ENCODE data around the gene FMNL2.

DNA sequence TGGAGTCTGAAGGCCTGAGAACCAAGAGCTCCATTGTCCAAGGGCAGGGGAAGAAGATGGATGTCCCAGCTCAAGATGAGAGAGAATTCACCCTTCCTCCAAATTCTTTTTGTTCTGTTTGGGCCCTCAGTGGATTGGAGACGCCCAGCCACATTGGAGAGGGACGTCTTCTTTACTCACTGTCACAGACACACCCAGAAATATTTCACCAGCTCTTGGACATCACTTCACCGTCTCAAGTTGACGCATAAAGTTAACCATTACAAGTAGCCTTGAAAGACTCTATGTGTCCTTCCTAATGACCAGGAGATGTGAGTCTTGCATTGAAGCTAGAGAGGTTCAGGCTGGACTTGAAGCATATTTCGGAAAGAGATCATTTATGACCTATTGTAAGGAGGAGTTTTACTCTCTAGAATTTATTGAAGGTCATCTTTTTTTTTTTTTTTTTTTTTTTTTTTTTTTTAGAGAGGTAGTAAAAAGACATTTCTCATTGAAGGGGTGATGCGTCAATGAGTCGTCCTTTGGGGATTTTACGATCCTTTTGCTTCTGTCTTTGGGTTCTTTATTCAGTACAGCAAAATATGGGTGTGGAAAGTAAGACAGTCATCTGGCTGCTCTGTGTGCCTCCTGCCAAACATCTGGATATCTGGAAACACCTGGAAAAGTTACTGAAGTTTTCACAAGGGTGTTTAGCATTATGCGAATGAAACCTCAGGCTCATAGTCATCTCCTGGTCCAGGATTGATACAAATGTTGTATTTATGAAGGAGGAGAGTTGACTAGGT, 264.2 kb downstream of the FMNL2 start:
- no peak for TF ChIP-seq ZNF114 (CRISPR knock-in tag; IDR thresholded peaks at IDR 0.05)
- TF ChIP-seq EZH2phosphoT487 (IDR thresholded peaks at IDR 0.05; ENCODE audit: unreplicated experiment) = no peak
- TF ChIP-seq, protein P1, sequence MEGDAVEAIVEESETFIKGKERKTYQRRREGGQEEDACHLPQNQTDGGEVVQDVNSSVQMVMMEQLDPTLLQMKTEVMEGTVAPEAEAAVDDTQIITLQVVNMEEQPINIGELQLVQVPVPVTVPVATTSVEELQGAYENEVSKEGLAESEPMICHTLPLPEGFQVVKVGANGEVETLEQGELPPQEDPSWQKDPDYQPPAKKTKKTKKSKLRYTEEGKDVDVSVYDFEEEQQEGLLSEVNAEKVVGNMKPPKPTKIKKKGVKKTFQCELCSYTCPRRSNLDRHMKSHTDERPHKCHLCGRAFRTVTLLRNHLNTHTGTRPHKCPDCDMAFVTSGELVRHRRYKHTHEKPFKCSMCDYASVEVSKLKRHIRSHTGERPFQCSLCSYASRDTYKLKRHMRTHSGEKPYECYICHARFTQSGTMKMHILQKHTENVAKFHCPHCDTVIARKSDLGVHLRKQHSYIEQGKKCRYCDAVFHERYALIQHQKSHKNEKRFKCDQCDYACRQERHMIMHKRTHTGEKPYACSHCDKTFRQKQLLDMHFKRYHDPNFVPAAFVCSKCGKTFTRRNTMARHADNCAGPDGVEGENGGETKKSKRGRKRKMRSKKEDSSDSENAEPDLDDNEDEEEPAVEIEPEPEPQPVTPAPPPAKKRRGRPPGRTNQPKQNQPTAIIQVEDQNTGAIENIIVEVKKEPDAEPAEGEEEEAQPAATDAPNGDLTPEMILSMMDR (conservative IDR thresholded peaks at IDR 0.05; ENCODE audit: low read depth in 2 of 2) = no peak
- TF ChIP-seq EZH2 (IDR thresholded peaks at IDR 0.05; ENCODE audit: low read depth, unreplicated experiment) = no peak
- TF ChIP-seq ZNF331 (CRISPR knock-in tag; IDR thresholded peaks at IDR 0.05; ENCODE audit: low read depth) = no peak
- no peak for TF ChIP-seq NANOG (IDR thresholded peaks at IDR 0.05; ENCODE audit: borderline replicate concordance)
- no peak for TF ChIP-seq CREB1 (CRISPR knock-in tag; IDR thresholded peaks at IDR 0.05; ENCODE audit: low read depth)
- TF ChIP-seq, protein P2, sequence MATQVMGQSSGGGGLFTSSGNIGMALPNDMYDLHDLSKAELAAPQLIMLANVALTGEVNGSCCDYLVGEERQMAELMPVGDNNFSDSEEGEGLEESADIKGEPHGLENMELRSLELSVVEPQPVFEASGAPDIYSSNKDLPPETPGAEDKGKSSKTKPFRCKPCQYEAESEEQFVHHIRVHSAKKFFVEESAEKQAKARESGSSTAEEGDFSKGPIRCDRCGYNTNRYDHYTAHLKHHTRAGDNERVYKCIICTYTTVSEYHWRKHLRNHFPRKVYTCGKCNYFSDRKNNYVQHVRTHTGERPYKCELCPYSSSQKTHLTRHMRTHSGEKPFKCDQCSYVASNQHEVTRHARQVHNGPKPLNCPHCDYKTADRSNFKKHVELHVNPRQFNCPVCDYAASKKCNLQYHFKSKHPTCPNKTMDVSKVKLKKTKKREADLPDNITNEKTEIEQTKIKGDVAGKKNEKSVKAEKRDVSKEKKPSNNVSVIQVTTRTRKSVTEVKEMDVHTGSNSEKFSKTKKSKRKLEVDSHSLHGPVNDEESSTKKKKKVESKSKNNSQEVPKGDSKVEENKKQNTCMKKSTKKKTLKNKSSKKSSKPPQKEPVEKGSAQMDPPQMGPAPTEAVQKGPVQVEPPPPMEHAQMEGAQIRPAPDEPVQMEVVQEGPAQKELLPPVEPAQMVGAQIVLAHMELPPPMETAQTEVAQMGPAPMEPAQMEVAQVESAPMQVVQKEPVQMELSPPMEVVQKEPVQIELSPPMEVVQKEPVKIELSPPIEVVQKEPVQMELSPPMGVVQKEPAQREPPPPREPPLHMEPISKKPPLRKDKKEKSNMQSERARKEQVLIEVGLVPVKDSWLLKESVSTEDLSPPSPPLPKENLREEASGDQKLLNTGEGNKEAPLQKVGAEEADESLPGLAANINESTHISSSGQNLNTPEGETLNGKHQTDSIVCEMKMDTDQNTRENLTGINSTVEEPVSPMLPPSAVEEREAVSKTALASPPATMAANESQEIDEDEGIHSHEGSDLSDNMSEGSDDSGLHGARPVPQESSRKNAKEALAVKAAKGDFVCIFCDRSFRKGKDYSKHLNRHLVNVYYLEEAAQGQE (IDR thresholded peaks at IDR 0.05; ENCODE audit: unreplicated experiment) = no peak
- TF ChIP-seq POLR2AphosphoS5 (IDR thresholded peaks at IDR 0.05; ENCODE audit: low read depth) = no peak
- no peak for TF ChIP-seq JUNB (IDR thresholded peaks at IDR 0.05; ENCODE audit: unreplicated experiment)
- TF ChIP-seq, protein P3, sequence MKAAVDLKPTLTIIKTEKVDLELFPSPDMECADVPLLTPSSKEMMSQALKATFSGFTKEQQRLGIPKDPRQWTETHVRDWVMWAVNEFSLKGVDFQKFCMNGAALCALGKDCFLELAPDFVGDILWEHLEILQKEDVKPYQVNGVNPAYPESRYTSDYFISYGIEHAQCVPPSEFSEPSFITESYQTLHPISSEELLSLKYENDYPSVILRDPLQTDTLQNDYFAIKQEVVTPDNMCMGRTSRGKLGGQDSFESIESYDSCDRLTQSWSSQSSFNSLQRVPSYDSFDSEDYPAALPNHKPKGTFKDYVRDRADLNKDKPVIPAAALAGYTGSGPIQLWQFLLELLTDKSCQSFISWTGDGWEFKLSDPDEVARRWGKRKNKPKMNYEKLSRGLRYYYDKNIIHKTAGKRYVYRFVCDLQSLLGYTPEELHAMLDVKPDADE (IDR thresholded peaks at IDR 0.05) = no peak
- no peak for TF ChIP-seq STAT1 (IDR thresholded peaks at IDR 0.05; ENCODE audit: unreplicated experiment)
- TF ChIP-seq, protein P4, sequence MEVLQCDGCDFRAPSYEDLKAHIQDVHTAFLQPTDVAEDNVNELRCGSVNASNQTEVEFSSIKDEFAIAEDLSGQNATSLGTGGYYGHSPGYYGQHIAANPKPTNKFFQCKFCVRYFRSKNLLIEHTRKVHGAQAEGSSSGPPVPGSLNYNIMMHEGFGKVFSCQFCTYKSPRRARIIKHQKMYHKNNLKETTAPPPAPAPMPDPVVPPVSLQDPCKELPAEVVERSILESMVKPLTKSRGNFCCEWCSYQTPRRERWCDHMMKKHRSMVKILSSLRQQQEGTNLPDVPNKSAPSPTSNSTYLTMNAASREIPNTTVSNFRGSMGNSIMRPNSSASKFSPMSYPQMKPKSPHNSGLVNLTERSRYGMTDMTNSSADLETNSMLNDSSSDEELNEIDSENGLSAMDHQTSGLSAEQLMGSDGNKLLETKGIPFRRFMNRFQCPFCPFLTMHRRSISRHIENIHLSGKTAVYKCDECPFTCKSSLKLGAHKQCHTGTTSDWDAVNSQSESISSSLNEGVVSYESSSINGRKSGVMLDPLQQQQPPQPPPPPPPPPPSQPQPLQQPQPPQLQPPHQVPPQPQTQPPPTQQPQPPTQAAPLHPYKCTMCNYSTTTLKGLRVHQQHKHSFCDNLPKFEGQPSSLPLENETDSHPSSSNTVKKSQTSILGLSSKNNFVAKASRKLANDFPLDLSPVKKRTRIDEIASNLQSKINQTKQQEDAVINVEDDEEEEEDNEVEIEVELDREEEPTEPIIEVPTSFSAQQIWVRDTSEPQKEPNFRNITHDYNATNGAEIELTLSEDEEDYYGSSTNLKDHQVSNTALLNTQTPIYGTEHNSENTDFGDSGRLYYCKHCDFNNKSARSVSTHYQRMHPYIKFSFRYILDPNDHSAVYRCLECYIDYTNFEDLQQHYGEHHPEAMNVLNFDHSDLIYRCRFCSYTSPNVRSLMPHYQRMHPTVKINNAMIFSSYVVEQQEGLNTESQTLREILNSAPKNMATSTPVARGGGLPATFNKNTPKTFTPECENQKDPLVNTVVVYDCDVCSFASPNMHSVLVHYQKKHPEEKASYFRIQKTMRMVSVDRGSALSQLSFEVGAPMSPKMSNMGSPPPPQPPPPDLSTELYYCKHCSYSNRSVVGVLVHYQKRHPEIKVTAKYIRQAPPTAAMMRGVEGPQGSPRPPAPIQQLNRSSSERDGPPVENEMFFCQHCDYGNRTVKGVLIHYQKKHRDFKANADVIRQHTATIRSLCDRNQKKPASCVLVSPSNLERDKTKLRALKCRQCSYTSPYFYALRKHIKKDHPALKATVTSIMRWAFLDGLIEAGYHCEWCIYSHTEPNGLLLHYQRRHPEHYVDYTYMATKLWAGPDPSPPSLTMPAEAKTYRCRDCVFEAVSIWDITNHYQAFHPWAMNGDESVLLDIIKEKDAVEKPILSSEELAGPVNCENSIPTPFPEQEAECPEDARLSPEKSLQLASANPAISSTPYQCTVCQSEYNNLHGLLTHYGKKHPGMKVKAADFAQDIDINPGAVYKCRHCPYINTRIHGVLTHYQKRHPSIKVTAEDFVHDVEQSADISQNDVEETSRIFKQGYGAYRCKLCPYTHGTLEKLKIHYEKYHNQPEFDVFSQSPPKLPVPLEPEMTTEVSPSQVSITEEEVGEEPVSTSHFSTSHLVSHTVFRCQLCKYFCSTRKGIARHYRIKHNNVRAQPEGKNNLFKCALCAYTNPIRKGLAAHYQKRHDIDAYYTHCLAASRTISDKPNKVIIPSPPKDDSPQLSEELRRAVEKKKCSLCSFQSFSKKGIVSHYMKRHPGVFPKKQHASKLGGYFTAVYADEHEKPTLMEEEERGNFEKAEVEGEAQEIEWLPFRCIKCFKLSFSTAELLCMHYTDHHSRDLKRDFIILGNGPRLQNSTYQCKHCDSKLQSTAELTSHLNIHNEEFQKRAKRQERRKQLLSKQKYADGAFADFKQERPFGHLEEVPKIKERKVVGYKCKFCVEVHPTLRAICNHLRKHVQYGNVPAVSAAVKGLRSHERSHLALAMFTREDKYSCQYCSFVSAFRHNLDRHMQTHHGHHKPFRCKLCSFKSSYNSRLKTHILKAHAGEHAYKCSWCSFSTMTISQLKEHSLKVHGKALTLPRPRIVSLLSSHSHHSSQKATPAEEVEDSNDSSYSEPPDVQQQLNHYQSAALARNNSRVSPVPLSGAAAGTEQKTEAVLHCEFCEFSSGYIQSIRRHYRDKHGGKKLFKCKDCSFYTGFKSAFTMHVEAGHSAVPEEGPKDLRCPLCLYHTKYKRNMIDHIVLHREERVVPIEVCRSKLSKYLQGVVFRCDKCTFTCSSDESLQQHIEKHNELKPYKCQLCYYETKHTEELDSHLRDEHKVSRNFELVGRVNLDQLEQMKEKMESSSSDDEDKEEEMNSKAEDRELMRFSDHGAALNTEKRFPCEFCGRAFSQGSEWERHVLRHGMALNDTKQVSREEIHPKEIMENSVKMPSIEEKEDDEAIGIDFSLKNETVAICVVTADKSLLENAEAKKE (CRISPR knock-in tag; IDR thresholded peaks at IDR 0.05) = no peak
